HepG2 (cell line): Measurements from ENCODE around the gene MYADML2. TPM values are rescaled to one million over a fixed set of nuclear protein-coding genes. Genes with fewer than 3 reads are reported as not detected.

Experiments
- BCL6 ChIP-seq: IDR thresholded peaks from 2 replicates; pipeline ENCODE4 v1.6.1; 2016; ENCODE audit warnings: missing genetic modification reagents, missing compliant biosample characterization
- CEBPG ChIP-seq: IDR thresholded peaks from 2 replicates; pipeline ENCODE4 v1.6.1; 2016
- DNMT3B ChIP-seq: conservative IDR thresholded peaks from 2 replicates; pipeline ENCODE4 v1.6.1; 2016; ENCODE audit warnings: missing biosample characterization, control low read depth
- GLI4 ChIP-seq: sonication (generic); formaldehyde crosslinking; IDR thresholded peaks from 2 replicates; pipeline ENCODE4 v1.5.1; 2020; ENCODE audit warnings: missing genetic modification reagents, mild to moderate bottlenecking, moderate library complexity, borderline replicate concordance
- HCFC1 ChIP-seq: fragments of 150-350 bp; IDR thresholded peaks from 2 replicates; pipeline ENCODE4 v1.6.1; 2014; ENCODE audit warnings: low read depth, low read length
- KLF12 ChIP-seq: sonication (generic); formaldehyde crosslinking; IDR thresholded peaks from 2 replicates; pipeline ENCODE4 v1.4.0; 2020; ENCODE audit warnings: missing genetic modification reagents, borderline replicate concordance
- MTA1 ChIP-seq: sonication (generic); formaldehyde crosslinking; IDR thresholded peaks from 2 replicates; pipeline ENCODE4 v1.4.0; 2020; ENCODE audit warnings: missing genetic modification reagents, mild to moderate bottlenecking, borderline replicate concordance
- MTA3 ChIP-seq: sonication (generic); formaldehyde crosslinking; IDR thresholded peaks from 2 replicates; pipeline ENCODE4 v1.4.0; 2020; ENCODE audit warnings: missing genetic modification reagents
- PHF5A ChIP-seq: IDR thresholded peaks from one replicate; pipeline ENCODE4 v1.6.1; 2018; ENCODE audit warnings: low read depth, missing genetic modification reagents; ENCODE audit not compliant: unreplicated experiment
- RNF2 ChIP-seq: fragments of 450-650 bp; conservative IDR thresholded peaks from 2 replicates; pipeline ENCODE4 v1.6.1; 2016; ENCODE audit warnings: low read depth
- XRCC5 ChIP-seq: fragments of 200-400 bp; formaldehyde crosslinking; optimal IDR thresholded peaks from 2 replicates; pipeline ENCODE3; 2017; ENCODE audit warnings: mild to moderate bottlenecking, low read length
- ZBTB4 ChIP-seq: sonication (generic); formaldehyde crosslinking; IDR thresholded peaks from 2 replicates; pipeline ENCODE4 v1.4.0; 2020; ENCODE audit warnings: missing genetic modification reagents, mild to moderate bottlenecking, borderline replicate concordance
- ZBTB42 ChIP-seq: sonication (generic); formaldehyde crosslinking; IDR thresholded peaks from 2 replicates; pipeline ENCODE4 v1.5.0; 2020; ENCODE audit warnings: mild to moderate bottlenecking, missing genetic modification reagents
- ZFX ChIP-seq: sonication (generic); formaldehyde crosslinking; IDR thresholded peaks from 2 replicates; pipeline ENCODE4 v1.4.0; 2020; ENCODE audit warnings: mild to moderate bottlenecking, low read depth, missing genetic modification reagents, moderate library complexity
- ZGPAT ChIP-seq: IDR thresholded peaks from 2 replicates; pipeline ENCODE4 v1.6.1; 2016; ENCODE audit warnings: mild to moderate bottlenecking
- ZNF121 ChIP-seq: sonication (generic); formaldehyde crosslinking; IDR thresholded peaks from 2 replicates; pipeline ENCODE4 v1.5.0; 2020; ENCODE audit warnings: mild to moderate bottlenecking, missing genetic modification reagents
- ZNF343 ChIP-seq: sonication (generic); formaldehyde crosslinking; IDR thresholded peaks from 2 replicates; pipeline ENCODE4 v1.4.0; 2020; ENCODE audit warnings: mild to moderate bottlenecking, missing genetic modification reagents
- ZNF513 ChIP-seq: sonication (generic); formaldehyde crosslinking; conservative IDR thresholded peaks from 2 replicates; pipeline ENCODE4 v1.5.0; 2020; ENCODE audit warnings: missing genetic modification reagents
- ZNF550 ChIP-seq: sonication (generic); formaldehyde crosslinking; IDR thresholded peaks from 2 replicates; pipeline ENCODE4 v1.4.0; 2020; ENCODE audit warnings: mild to moderate bottlenecking, missing genetic modification reagents, borderline replicate concordance
- ZNF704 ChIP-seq: sonication (generic); formaldehyde crosslinking; IDR thresholded peaks from 2 replicates; pipeline ENCODE4 v1.8.1; 2023; ENCODE audit warnings: mild to moderate bottlenecking, inconsistent platforms, moderate library complexity, missing genetic modification reagents, borderline replicate concordance
- ZNF841 ChIP-seq: sonication (generic); formaldehyde crosslinking; IDR thresholded peaks from 2 replicates; pipeline ENCODE4 v1.8.1; 2023; ENCODE audit warnings: missing genetic modification reagents, borderline replicate concordance
- polyA plus RNA-seq, 8 experiments: library from polyadenylated mRNA; depleted of rRNA in 3 of 8; stranded (reverse) in 7 of 8; unstranded in 1 of 8; fragments of >200 nt; fragmentation: Illumina TruSeq in 4 of 8; extraction: Trizol in 4 of 8; gene quantifications; 2 replicates each; pipeline versions ENCODE4 v1.2.1 to v1.2.3, GENCODE V29; 2011 to 2016; ENCODE audit warnings: low read depth in 4 of 8, missing spikeins in 1 of 8, mixed read lengths in 1 of 8; ENCODE audit not compliant: insufficient read depth in 1 of 8
- total RNA-seq, 5 experiments: library from RNA; depleted of rRNA; stranded (reverse); fragments of >200 nt; fragmentation: Illumina TruSeq; extraction: Trizol; gene quantifications; 2 replicates each; pipeline ENCODE4 v1.2.3, GENCODE V29; 2016; ENCODE audit warnings: low read depth in 1 of 5
- TF ChIP-seq, protein P1 (sequence below): sonication (generic); formaldehyde crosslinking; IDR thresholded peaks from 2 replicates; pipeline ENCODE4 v1.5.0; 2020; ENCODE audit warnings: mild to moderate bottlenecking, low read depth, missing genetic modification reagents, borderline replicate concordance

The MYADML2 gene
- total and polyA plus RNA-seq, 2 of the 13 experiments (the other 11 are each of a cell fraction or from before 2014, with no cell fraction given): not detected

GRCh38 chr17:81962499-81963441, 15.7 kb upstream of the MYADML2 start (continued):
- TF ChIP-seq, protein P1, sequence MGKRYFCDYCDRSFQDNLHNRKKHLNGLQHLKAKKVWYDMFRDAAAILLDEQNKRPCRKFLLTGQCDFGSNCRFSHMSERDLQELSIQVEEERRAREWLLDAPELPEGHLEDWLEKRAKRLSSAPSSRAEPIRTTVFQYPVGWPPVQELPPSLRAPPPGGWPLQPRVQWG (CRISPR knock-in tag): no peak
- peak; percentile 32; the same call in 1 of the 2 replicates for TF ChIP-seq MTA1 (CRISPR knock-in tag)
- no peak for TF ChIP-seq MTA3 (CRISPR knock-in tag)
- TF ChIP-seq DNMT3B: peak; percentile 66; the same call in 1 of the 2 replicates
- no peak for TF ChIP-seq ZNF704 (CRISPR knock-in tag)
- no peak for TF ChIP-seq ZNF841 (CRISPR knock-in tag)
- no peak for TF ChIP-seq GLI4
- no peak for TF ChIP-seq HCFC1
- TF ChIP-seq ZBTB42 (CRISPR knock-in tag): peak; percentile 33; the same call in 1 of the 2 replicates
- TF ChIP-seq XRCC5: no peak
- no peak for TF ChIP-seq ZBTB4 (CRISPR knock-in tag)
- TF ChIP-seq ZFX (CRISPR knock-in tag): peak; percentile 45
- TF ChIP-seq ZNF343 (CRISPR knock-in tag): 0 out of 2 replicates have a peak, but pooled peaks have one; percentile 76
- TF ChIP-seq RNF2: no peak; the same call in 1 of the 2 replicates
- no peak for TF ChIP-seq PHF5A (CRISPR knock-in tag)
- no peak for TF ChIP-seq ZNF513 (CRISPR knock-in tag)
- peak; percentile 46; the same call in 1 of the 2 replicates for TF ChIP-seq ZNF121 (CRISPR knock-in tag)
- TF ChIP-seq ZGPAT (CRISPR knock-in tag): no peak
- no peak for TF ChIP-seq BCL6 (CRISPR knock-in tag)
- no peak for TF ChIP-seq KLF12 (CRISPR knock-in tag)
- TF ChIP-seq CEBPG (CRISPR knock-in tag): no peak
- TF ChIP-seq ZNF550 (CRISPR knock-in tag): no peak
